ENCODE data around the gene ST3GAL3.

DNA sequence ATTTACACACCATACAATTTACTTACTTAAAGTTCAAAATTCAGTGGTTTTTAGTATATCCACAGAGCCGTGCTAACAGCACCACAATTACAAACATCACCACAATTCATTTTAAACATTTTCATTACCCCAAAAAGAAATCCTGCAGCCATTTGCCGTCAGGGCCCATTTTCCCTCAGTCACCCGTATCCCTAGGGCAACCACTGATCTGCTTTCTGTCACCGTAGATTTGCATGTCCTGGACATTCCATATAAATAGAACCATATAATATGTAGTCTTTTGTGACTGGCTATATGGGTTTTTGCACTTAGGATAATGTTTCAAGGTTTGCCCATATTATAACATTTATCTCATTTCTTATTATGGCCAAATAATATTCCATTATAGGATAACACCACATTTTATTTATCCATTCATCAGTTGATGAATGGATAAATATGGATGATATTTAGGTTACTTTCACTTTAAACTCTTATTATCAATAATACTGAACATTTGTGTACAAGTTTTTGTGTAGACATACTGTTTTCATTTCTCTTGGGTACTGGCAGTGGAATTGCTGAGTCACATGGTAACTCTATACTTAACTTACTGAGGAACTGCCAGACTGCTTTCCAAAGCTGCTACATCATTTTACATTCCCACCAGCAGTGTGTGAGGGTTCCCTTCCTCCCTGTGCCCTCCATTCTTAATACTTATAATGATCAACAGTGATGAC, 68.9 kb downstream of the ST3GAL3 start:
- TF ChIP-seq POLR2AphosphoS5 (IDR thresholded peaks at IDR 0.05; ENCODE audit: borderline replicate concordance, low read depth, low read length) (no peak), EZH2 (IDR thresholded peaks at IDR 0.05) (no peak)
